ENCODE results near the gene CCL20.
"Not testable (repeated sequence)": the region's sequence is repeated elsewhere in the genome, so short reads cannot be mapped to it uniquely, and the experiment has no call there.

CCL20 gene

GRCh38 chr2:227813562-227814353, at the start of gene CCL20:
Gene CCL20, plus strand, starts transcription at chr2:227813842. Its CDS starts 70 bp downstream, at chr2:227813912.
- DNase-seq, result no peak

GRCh38 chr2:227765788-227766372, 47.8 kb upstream of the CCL20 start:
- DNase-seq, result no peak

- DNase-seq, result peak; percentile 93
These were observed 47.2 kb upstream of the CCL20 start for GRCh38 chr2:227766373-227766883.

- no peak for DNase-seq
These were observed 45.8 kb upstream of the CCL20 start for GRCh38 chr2:227767830-227768229.

GRCh38 chr2:227772197-227772661, 41.4 kb upstream of the CCL20 start:
- DNase-seq, result no peak

GRCh38 chr2:227772932-227773331, 40.7 kb upstream of the CCL20 start:
- DNase-seq, result no peak

- no peak for DNase-seq
These were observed 39.5 kb upstream of the CCL20 start for GRCh38 chr2:227774011-227774624.

- DNase-seq, result no peak
These were observed 38.5 kb upstream of the CCL20 start for GRCh38 chr2:227774895-227775842.

GRCh38 chr2:227780981-227781615, 32.5 kb upstream of the CCL20 start:
- DNase-seq, result no peak

- DNase-seq, result no peak
These were observed 31.8 kb upstream of the CCL20 start for GRCh38 chr2:227781841-227782240.

GRCh38 chr2:227782804-227783203, 30.8 kb upstream of the CCL20 start:
- no peak for DNase-seq

GRCh38 chr2:227783404-227784138, 30.1 kb upstream of the CCL20 start:
- no peak for DNase-seq

GRCh38 chr2:227785293-227785692, 28.3 kb upstream of the CCL20 start:
- no peak for DNase-seq

GRCh38 chr2:227788561-227789018, 25.1 kb upstream of the CCL20 start:
- DNase-seq, result no peak

- DNase-seq, result no peak
These were observed 23.8 kb upstream of the CCL20 start for GRCh38 chr2:227789803-227790202.

GRCh38 chr2:227793148-227793712, 20.4 kb upstream of the CCL20 start:
- DNase-seq, result no peak

- no peak for DNase-seq
These were observed 17.5 kb upstream of the CCL20 start for GRCh38 chr2:227796045-227796711.

GRCh38 chr2:227796768-227797167, 16.9 kb upstream of the CCL20 start:
- not testable (repeated sequence) for DNase-seq

GRCh38 chr2:227799202-227799601, 14.4 kb upstream of the CCL20 start:
- no peak for DNase-seq

GRCh38 chr2:227802882-227803281, 10.8 kb upstream of the CCL20 start:
- DNase-seq, result no peak
